CD4-positive, CD25-positive, alpha-beta regulatory T cell (primary cell): ENCODE data around the gene CDH23. TPM values are rescaled to one million over a fixed set of nuclear protein-coding genes. Genes with fewer than 3 reads are reported as not detected.

Experiments used
- ATAC-seq, 2 donors: fragments of 150-1000 bp; cut with Tn5 transposase; one replicate each; pipeline ENCODE4 v1.10.0; 2021; ENCODE audit warnings: low read depth in 2 of 2, moderate number of reproducible peaks in 2 of 2, moderate library complexity in 1 of 2
- DNase-seq, 3 donors: peaks; one replicate each; pipeline versions ENCODE4 v3.0.0 to v3.0.0-alpha.2; 2012 to 2022; ENCODE audit warnings: mixed read lengths in 1 of 3
- H3K27ac ChIP-seq: one replicate; pipeline ENCODE4 v1.7.0; 2013; ENCODE audit warnings: mild to moderate bottlenecking, low read length; ENCODE audit not compliant: insufficient read depth, poor library complexity, severe bottlenecking
- H3K27me3 ChIP-seq: one replicate; pipeline ENCODE4 v1.7.0; 2013; ENCODE audit warnings: low read length; ENCODE audit not compliant: control insufficient read depth, insufficient read depth
- H3K36me3 ChIP-seq: one replicate; pipeline ENCODE4 v1.7.0; 2013; ENCODE audit warnings: mild to moderate bottlenecking, low read length, moderate library complexity; ENCODE audit not compliant: control insufficient read depth, insufficient read depth
- H3K4me1 ChIP-seq: 2 replicates; pipeline ENCODE4 v1.7.0; 2013; ENCODE audit warnings: mild to moderate bottlenecking, low read length; ENCODE audit not compliant: insufficient read depth, control insufficient read depth, poor library complexity, severe bottlenecking
- H3K4me3 ChIP-seq: one replicate; pipeline ENCODE4 v1.7.0; 2013; ENCODE audit warnings: low read depth, mild to moderate bottlenecking, low read length, moderate library complexity
- H3K9me3 ChIP-seq, 2 experiments: 1 replicate in 1 of 2; 2 replicates in 1 of 2; pipeline ENCODE4 v1.7.0; 2013; ENCODE audit warnings: low read length in 2 of 2, mild to moderate bottlenecking in 1 of 2, moderate library complexity in 1 of 2; ENCODE audit not compliant: control insufficient read depth in 2 of 2
- H3K27ac Mint-ChIP-seq, 3 donors: one replicate each; pipeline ENCODE4 v1.8.0; 2020 to 2022; ENCODE audit warnings: mild to moderate bottlenecking in 3 of 3, mixed read lengths in 3 of 3, moderate library complexity in 2 of 3
- H3K27me3 Mint-ChIP-seq: one replicate; pipeline ENCODE4 v1.8.0; 2022; ENCODE audit warnings: mild to moderate bottlenecking, mixed read lengths
- H3K36me3 Mint-ChIP-seq: one replicate; pipeline ENCODE4 v1.8.0; 2020; ENCODE audit warnings: mixed read lengths
- H3K4me1 Mint-ChIP-seq, 4 donors: one replicate each; pipeline ENCODE4 v1.8.0; 2020 to 2022; ENCODE audit warnings: mixed read lengths in 4 of 4, mild to moderate bottlenecking in 1 of 4
- H3K4me3 Mint-ChIP-seq, 4 donors: one replicate each; pipeline ENCODE4 v1.8.0; 2020 to 2022; ENCODE audit warnings: mild to moderate bottlenecking in 4 of 4, mixed read lengths in 4 of 4, moderate library complexity in 3 of 4
- H3K9me3 Mint-ChIP-seq, 7 donors: one replicate each; pipeline ENCODE4 v1.8.0; 2020 to 2022; ENCODE audit warnings: mixed read lengths in 7 of 7, mild to moderate bottlenecking in 3 of 7, moderate library complexity in 2 of 7
- polyA plus RNA-seq, 4 donors: library from polyadenylated mRNA; unstranded; fragments of 300-500 nt; fragmentation: Illumina TruSeq; gene quantifications; one replicate each; pipeline ENCODE4 v1.2.3, GENCODE V29; 2021
- total RNA-seq: library from RNA; stranded (reverse); gene quantifications from one replicate; pipeline ENCODE4 v1.2.3, GENCODE V29; 2022

Gene CDH23
- total and polyA plus RNA-seq, 5 donors from 2014 or later = 0.17 to 5.6 (median 1.1) TPM

DNA sequence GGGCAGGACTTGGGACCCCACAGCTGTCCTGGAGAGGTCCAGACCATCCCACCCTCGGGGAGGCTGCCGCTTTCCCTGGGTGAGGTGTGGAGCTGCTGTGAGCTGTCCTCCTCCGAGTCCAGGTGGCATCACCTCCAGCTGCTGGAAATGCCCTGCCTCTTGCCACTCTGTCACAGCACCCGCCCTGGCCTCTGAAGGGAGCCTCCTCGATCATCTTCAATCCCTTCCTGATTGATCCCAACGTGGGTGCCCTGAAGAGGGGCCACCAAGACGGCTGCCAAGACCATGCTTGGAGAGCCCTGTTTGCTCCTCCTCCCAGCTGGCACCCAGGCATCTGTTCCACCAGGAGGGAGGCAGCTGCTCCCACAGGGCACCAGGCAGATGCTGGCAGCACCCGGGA lies 318.3 kb downstream of the CDH23 start:
- peak overlapping the region; percentile 78 to 87 (median 79) for H3K27ac Mint-ChIP-seq
- peaks cover 15 to 78% (median 30%) of the 10 kb centered on the region in 4 donors for H3K4me1 Mint-ChIP-seq
- no peaks in the 10 kb centered on the region for H3K9me3 ChIP-seq
- H3K27me3 ChIP-seq = no peaks in the 10 kb centered on the region
- DNase-seq (no peak), ATAC-seq (no peak)
- H3K36me3 ChIP-seq = no peaks in the 10 kb centered on the region
- no peaks in the 10 kb centered on the region for H3K36me3 Mint-ChIP-seq
- H3K4me3 Mint-ChIP-seq = peak overlapping the region in 1 of 4 donors; percentile 68
- no peaks in the 10 kb centered on the region for H3K27me3 Mint-ChIP-seq
- no peaks in the 10 kb centered on the region for H3K9me3 Mint-ChIP-seq
- peaks cover 51% of the 10 kb centered on the region for H3K4me1 ChIP-seq
- H3K4me3 ChIP-seq = no peak overlapping the region
- H3K27ac ChIP-seq = peak overlapping the region; percentile 90

DNA sequence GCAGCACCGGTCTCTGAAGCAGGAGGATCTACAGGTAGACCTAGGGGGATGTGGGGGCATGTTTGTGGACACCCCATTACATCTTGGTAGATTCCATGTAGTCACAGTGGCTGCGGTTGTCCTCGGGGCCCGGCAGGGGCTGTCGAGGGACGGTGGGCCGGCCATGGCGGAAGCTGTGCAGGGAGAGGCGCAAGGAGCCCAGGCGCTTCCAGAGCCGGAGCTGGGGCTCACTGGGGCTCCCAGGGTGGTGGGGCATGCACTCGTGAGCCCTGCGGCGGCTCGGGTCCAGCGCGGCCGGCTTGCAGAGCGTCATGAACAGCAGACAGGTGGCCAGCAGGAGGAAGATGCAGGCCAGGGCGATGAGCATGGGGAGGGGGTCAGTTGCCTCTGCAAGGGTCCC lies 319.1 kb downstream of the CDH23 start:
- DNase-seq = no peak
- Mint-ChIP-seq H3K27ac (peak overlapping the region; percentile 78 to 87 (median 79)), H3K36me3 (no peaks in the 10 kb centered on the region), H3K27me3 (peaks cover 4% of the 10 kb centered on the region), H3K4me1 (peaks cover 14 to 75% (median 29%) of the 10 kb centered on the region in 4 donors), H3K9me3 (no peaks in the 10 kb centered on the region), H3K4me3 (peak overlapping the region; percentile 22 to 60 (median 54))
- H3K27ac ChIP-seq = peak overlapping the region; percentile 90
- peaks cover 51% of the 10 kb centered on the region for H3K4me1 ChIP-seq
- no peaks in the 10 kb centered on the region for H3K36me3 ChIP-seq
- H3K27me3 ChIP-seq = no peaks in the 10 kb centered on the region
- H3K9me3 ChIP-seq = no peaks in the 10 kb centered on the region
- no peak for ATAC-seq
- no peak overlapping the region for H3K4me3 ChIP-seq

DNA sequence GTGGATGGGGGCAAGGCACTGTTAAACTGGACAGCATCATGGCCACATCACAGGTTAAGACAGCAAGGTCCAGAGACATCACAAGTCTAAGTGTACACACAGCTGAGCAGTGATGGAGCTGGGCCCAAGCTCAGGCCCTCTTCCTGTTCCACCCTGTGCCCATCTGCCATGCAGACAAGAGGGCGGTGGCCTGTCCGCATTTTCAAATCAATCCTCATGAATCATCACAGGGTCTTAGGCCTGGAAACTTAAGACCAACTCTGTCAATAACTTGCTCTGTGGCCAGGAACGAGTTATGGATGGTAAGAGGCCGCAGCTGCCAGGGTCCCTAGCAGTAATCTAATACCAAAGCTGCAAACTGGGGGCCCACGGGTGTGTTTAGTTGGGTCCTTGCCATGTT lies 319.7 kb downstream of the CDH23 start:
- no peaks in the 10 kb centered on the region for H3K9me3 ChIP-seq
- no peaks in the 10 kb centered on the region for H3K27me3 ChIP-seq
- peaks cover 51% of the 10 kb centered on the region for H3K4me1 ChIP-seq
- no peaks in the 10 kb centered on the region for H3K36me3 ChIP-seq
- Mint-ChIP-seq H3K36me3 (peaks cover under 1% of the 10 kb centered on the region), H3K4me3 (peak overlapping the region in 1 of 4 donors; percentile 21), H3K27me3 (peaks cover 4% of the 10 kb centered on the region), H3K4me1 (peaks cover 16 to 76% (median 30%) of the 10 kb centered on the region in 4 donors), H3K9me3 (no peaks in the 10 kb centered on the region), H3K27ac (peak overlapping the region; percentile 43 to 82 (median 78))
- H3K4me3 ChIP-seq = no peak overlapping the region
- H3K27ac ChIP-seq = peak overlapping the region; percentile 90
- DNase-seq = no peak
- no peak for ATAC-seq

DNA sequence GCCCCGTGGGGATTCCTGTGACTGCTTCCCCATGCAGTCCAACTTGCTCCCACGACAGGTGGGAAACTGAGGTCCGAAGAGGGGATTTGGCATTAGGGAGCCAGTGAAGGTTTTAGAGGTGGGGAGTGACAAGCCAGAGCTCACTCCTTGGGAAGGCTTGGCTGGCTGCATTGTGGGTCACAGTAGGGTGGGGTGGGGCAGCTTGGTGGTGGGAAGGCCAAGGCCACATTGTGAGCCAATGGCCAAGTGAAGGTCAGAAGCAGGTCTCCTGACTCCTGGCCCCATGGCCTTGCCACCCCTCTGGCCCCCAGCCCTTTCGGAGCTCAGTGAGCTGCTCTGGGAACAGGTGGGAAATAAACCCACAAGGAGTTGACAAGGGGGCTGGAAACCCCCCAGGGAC lies 320.3 kb downstream of the CDH23 start:
- no peak overlapping the region for H3K4me3 ChIP-seq
- H3K4me1 ChIP-seq = peaks cover 51% of the 10 kb centered on the region
- H3K4me1 Mint-ChIP-seq = peaks cover 11 to 76% (median 31%) of the 10 kb centered on the region in 4 donors
- peaks cover 4% of the 10 kb centered on the region for H3K27me3 Mint-ChIP-seq
- H3K9me3 ChIP-seq = no peaks in the 10 kb centered on the region
- H3K27me3 ChIP-seq = no peaks in the 10 kb centered on the region
- ATAC-seq (no peak), DNase-seq (no peak)
- H3K27ac ChIP-seq = no peak overlapping the region
- peaks cover 6% of the 10 kb centered on the region for H3K36me3 Mint-ChIP-seq
- peak overlapping the region in 2 of 3 donors; percentile 71 to 82 for H3K27ac Mint-ChIP-seq
- H3K4me3 Mint-ChIP-seq = no peak overlapping the region
- no peaks in the 10 kb centered on the region for H3K36me3 ChIP-seq
- H3K9me3 Mint-ChIP-seq = no peaks in the 10 kb centered on the region

DNA sequence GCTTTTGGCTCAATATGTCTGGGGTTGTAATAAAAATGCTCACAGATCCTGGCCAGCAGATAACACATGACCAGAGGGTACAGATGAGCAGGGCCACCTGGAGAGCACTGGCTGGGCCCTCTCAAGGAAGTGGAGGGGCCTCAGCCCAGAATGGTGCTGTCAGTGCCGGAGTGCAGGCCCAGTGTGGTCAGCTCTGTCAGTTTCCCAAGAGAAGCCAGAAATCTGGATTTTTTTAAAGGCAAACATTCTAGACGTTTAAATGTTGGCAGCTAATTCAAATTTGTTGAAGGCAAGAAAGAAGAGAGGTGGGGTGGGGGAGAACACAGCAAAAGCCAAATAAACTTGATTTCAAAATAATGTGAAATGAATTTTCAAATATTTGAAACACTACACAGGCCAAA lies 320.8 kb downstream of the CDH23 start:
- no peak overlapping the region for H3K4me3 Mint-ChIP-seq
- ATAC-seq (no peak), DNase-seq (no peak)
- Histone ChIP-seq H3K4me1 (peaks cover 47% of the 10 kb centered on the region), H3K9me3 (no peaks in the 10 kb centered on the region), H3K27ac (no peak overlapping the region), H3K4me3 (no peak overlapping the region), H3K36me3 (no peaks in the 10 kb centered on the region), H3K27me3 (no peaks in the 10 kb centered on the region)
- H3K4me1 Mint-ChIP-seq = peaks cover 7 to 75% (median 30%) of the 10 kb centered on the region in 4 donors
- H3K27ac Mint-ChIP-seq = peak overlapping the region; percentile 54 to 82 (median 71)
- no peaks in the 10 kb centered on the region for H3K9me3 Mint-ChIP-seq
- H3K36me3 Mint-ChIP-seq = peaks cover 7% of the 10 kb centered on the region
- H3K27me3 Mint-ChIP-seq = peaks cover 4% of the 10 kb centered on the region

DNA sequence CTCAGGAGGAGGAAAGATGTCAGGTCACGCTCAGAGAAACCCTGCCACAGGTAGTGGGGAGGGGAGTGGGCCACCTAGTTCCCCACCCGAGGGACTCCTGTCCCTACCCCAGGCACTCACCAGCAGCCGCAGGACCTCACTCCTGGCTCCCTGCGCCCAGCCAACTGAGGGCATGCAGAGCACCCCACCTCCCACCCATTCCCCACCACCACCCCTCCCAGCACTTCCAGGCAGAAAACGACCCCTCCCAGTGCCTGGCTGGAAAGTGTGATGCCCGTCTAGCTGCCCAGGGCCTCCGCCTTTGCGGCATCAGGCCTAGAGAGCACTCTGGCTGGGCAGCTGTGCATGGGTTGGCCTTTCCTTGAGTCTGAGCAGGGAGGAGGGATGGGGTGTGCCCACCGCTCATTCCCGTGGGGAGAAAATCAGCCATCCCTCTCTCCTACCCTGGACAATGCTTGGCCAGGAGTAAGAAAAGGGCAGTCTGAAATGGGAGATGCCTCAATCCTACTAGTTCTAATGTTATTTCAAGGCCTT lies 321.5 kb downstream of the CDH23 start:
- Mint-ChIP-seq H3K9me3 (no peaks in the 10 kb centered on the region), H3K27me3 (peaks cover 4% of the 10 kb centered on the region), H3K4me3 (no peak overlapping the region), H3K27ac (peak overlapping the region in 2 of 3 donors; percentile 51 to 54), H3K36me3 (peaks cover 7% of the 10 kb centered on the region), H3K4me1 (peaks cover 7 to 72% (median 26%) of the 10 kb centered on the region in 4 donors)
- peaks cover 40% of the 10 kb centered on the region for H3K4me1 ChIP-seq
- H3K9me3 ChIP-seq = no peaks in the 10 kb centered on the region
- DNase-seq (no peak), ATAC-seq (no peak)
- no peak overlapping the region for H3K4me3 ChIP-seq
- no peaks in the 10 kb centered on the region for H3K36me3 ChIP-seq
- H3K27ac ChIP-seq = no peak overlapping the region
- H3K27me3 ChIP-seq = no peaks in the 10 kb centered on the region

DNA sequence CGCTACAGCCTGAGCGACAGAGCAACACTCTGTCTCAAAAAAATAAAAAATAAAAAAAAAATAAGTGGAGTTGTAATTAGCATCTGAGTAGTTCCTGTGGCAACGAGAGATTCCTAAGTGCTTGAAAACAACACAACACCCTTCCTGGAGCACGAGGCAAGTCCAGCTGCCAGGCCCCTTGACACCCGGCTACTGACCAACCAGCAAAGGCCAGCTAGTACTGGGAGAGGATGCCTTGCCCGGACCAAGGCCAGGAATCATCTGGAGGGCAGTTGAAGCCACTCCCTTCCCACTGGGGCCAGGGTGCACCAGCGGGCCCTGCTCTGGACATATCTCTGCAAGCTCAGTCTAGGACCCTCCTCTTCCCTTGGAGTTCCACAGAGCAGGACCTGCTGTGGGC lies 322.3 kb downstream of the CDH23 start:
- Histone ChIP-seq H3K27me3 (no peaks in the 10 kb centered on the region), H3K36me3 (no peaks in the 10 kb centered on the region), H3K9me3 (no peaks in the 10 kb centered on the region), H3K27ac (no peak overlapping the region), H3K4me3 (no peak overlapping the region), H3K4me1 (peaks cover 32% of the 10 kb centered on the region)
- H3K27me3 Mint-ChIP-seq = peaks cover 4% of the 10 kb centered on the region
- H3K27ac Mint-ChIP-seq = peak overlapping the region in 1 of 3 donors; percentile 65
- H3K4me3 Mint-ChIP-seq = no peak overlapping the region
- H3K36me3 Mint-ChIP-seq = peaks cover 7% of the 10 kb centered on the region
- H3K4me1 Mint-ChIP-seq = peaks cover 4 to 64% (median 22%) of the 10 kb centered on the region in 4 donors
- ATAC-seq = no peak
- DNase-seq = no peak
- no peaks in the 10 kb centered on the region for H3K9me3 Mint-ChIP-seq
